Vagina (tissue), 2 donors: ENCODE measurements around the gene NKG7.

ENCODE experiments used
- POLR2A ChIP-seq, 2 donors: fragments of 450-650 bp; IDR thresholded peaks; one replicate each; pipeline ENCODE4 v1.6.1; 2017; ENCODE audit warnings: antibody characterized with exemption in 2 of 2, mild to moderate bottlenecking in 2 of 2, moderate library complexity in 2 of 2
- POLR2AphosphoS5 ChIP-seq, 2 donors: sonication (generic); formaldehyde crosslinking; IDR thresholded peaks; one replicate each; pipeline ENCODE4 v1.9.0; 2017; ENCODE audit warnings: antibody characterized with exemption in 2 of 2, mild to moderate bottlenecking in 2 of 2, low read depth in 1 of 2; ENCODE audit not compliant: insufficient read depth in 1 of 2
- TF ChIP-seq, protein P1 (sequence below), 3 experiments: fragments of 450-650 bp in 2 of 3; fragments of 200-600 bp in 1 of 3; sonication (generic) in 1 of 3; IDR thresholded peaks; one replicate each; pipeline ENCODE4 v1.5.1; 2017 to 2019; ENCODE audit warnings: antibody characterized with exemption in 3 of 3, mild to moderate bottlenecking in 2 of 3, moderate library complexity in 2 of 3

DNA sequence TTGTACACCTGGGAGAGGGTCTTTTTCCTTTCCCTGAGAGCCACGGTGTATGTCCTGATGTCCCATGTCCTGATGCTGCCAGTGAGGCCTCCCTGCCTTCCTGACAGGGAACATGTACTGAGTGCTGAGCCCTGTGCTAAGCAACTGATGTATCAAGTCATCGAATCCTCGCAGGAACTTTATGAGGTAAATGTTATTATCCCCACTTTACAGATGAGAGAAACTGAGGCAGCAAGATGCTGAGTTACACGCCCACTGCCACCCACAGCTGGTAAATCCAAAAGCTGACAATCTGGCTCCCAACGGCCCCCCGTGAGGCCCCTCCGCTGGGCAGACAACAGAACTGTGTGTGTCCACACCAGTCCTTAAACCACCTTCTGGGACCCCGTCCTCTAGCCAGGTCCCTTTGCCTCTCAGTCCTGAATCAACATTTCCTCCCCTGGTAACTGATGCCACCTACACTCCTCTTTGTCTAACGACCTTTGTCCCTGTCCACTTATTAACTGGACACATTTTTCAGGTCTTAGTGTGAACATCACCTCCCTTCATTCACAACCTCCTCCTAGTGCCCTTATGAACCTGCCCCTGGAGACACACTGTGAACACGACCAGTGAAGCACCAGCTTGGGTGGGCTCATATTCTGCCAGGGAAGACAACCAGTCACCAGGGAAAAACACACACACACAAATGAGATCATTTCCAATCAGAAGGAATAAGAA is 25.1 kb downstream of the NKG7 start:
- TF ChIP-seq POLR2A (IDR thresholded peaks at IDR 0.05) (no peak), POLR2AphosphoS5 (IDR thresholded peaks at IDR 0.05; ENCODE audit: insufficient read depth in 1 of 2, low read depth in 1 of 2) (no peak)
- TF ChIP-seq, protein P1, sequence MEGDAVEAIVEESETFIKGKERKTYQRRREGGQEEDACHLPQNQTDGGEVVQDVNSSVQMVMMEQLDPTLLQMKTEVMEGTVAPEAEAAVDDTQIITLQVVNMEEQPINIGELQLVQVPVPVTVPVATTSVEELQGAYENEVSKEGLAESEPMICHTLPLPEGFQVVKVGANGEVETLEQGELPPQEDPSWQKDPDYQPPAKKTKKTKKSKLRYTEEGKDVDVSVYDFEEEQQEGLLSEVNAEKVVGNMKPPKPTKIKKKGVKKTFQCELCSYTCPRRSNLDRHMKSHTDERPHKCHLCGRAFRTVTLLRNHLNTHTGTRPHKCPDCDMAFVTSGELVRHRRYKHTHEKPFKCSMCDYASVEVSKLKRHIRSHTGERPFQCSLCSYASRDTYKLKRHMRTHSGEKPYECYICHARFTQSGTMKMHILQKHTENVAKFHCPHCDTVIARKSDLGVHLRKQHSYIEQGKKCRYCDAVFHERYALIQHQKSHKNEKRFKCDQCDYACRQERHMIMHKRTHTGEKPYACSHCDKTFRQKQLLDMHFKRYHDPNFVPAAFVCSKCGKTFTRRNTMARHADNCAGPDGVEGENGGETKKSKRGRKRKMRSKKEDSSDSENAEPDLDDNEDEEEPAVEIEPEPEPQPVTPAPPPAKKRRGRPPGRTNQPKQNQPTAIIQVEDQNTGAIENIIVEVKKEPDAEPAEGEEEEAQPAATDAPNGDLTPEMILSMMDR (IDR thresholded peaks at IDR 0.05): no peak
